T-helper 1 cell (primary cell): Measurements from ENCODE around the gene PKD2L2.
"Not testable (repeated sequence)": the region's sequence is repeated elsewhere in the genome, so short reads cannot be mapped to it uniquely, and the experiment has no call there.

Experiments
- DNase-seq, 5 donors: peaks; one replicate each; pipeline ENCODE4 v3.0.0-alpha.2; 2012 to 2020

The PKD2L2 gene

GRCh38 chr5:137960141-137960540 is 70.9 kb downstream of the PKD2L2 start:
- DNase-seq = no peak

- DNase-seq = no peak
Observed at GRCh38 chr5:137960819-137961218, 71.6 kb downstream of the PKD2L2 start.

- not testable (repeated sequence) for DNase-seq
Observed at GRCh38 chr5:137970384-137970783, 81.1 kb downstream of the PKD2L2 start.

DNA sequence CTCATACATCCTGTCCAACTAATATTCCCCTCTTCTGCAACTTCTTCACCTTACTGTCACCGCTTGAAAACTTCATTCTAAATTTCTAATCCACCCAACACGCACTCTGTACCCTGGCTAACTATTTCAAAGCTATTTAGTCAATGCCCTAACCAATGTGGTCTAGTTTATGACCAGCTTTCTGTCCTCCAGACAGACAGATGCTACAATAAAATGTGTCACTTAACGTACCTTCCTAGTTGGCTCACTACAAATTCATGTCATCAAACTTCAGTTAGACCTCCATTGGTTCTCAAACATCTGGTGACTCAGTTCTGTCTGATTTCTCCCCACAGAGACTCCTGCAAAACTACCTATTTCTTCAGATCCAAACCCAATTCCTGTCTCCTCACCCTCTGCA is 86.0 kb downstream of the PKD2L2 start:
- no peak for DNase-seq

- no peak for DNase-seq
Observed at GRCh38 chr5:137989419-137989818, 100.2 kb downstream of the PKD2L2 start.
